Trophoblast cell (in vitro differentiated cells and primary cell): ENCODE measurements around the gene PRIMA1.
A peak's percentile ranks its signal among the peaks of the same experiment; 100 is the strongest.

Source experiments
- DNase-seq, 2 donors: peaks; one replicate each; pipeline ENCODE4 v3.0.0-alpha.2; 2016
- H2AFZ ChIP-seq: 2 replicates; pipeline ENCODE4 v1.6.1; 2013; ENCODE audit warnings: low read length, moderate library complexity, mild to moderate bottlenecking; ENCODE audit not compliant: insufficient read depth, poor library complexity
- H2AK5ac ChIP-seq: 2 replicates; pipeline ENCODE4 v1.6.1; 2013; ENCODE audit warnings: mild to moderate bottlenecking, low read length
- H2BK120ac ChIP-seq: 2 replicates; pipeline ENCODE4 v1.6.1; 2013; ENCODE audit warnings: low read length, mild to moderate bottlenecking, moderate library complexity; ENCODE audit not compliant: insufficient read depth, poor library complexity
- H2BK12ac ChIP-seq: 2 replicates; pipeline ENCODE4 v1.6.1; 2013; ENCODE audit warnings: mild to moderate bottlenecking, low read length, moderate library complexity
- H2BK5ac ChIP-seq: 2 replicates; pipeline ENCODE4 v1.6.1; 2013; ENCODE audit warnings: low read length, low read depth, moderate library complexity, mild to moderate bottlenecking; ENCODE audit not compliant: poor library complexity
- H3K14ac ChIP-seq: 2 replicates; pipeline ENCODE4 v1.6.1; 2013; ENCODE audit warnings: mild to moderate bottlenecking, low read length
- H3K18ac ChIP-seq: 2 replicates; pipeline ENCODE4 v1.6.1; 2013; ENCODE audit warnings: mild to moderate bottlenecking, low read length
- H3K23ac ChIP-seq: 2 replicates; pipeline ENCODE4 v1.6.1; 2013; ENCODE audit warnings: low read length
- H3K27ac ChIP-seq: 2 replicates; pipeline ENCODE4 v1.5.1; 2013; ENCODE audit warnings: low read depth, mild to moderate bottlenecking, inconsistent platforms, low read length, moderate library complexity
- H3K27me3 ChIP-seq: 2 replicates; pipeline ENCODE4 v1.6.1; 2013; ENCODE audit warnings: inconsistent platforms, mild to moderate bottlenecking, low read length, moderate library complexity; ENCODE audit not compliant: insufficient read depth
- H3K36me3 ChIP-seq, 2 experiments: 1 replicate in 1 of 2; 2 replicates in 1 of 2; pipeline ENCODE4 v1.6.1; 2013; ENCODE audit warnings: low read length in 2 of 2, mild to moderate bottlenecking in 2 of 2, moderate library complexity in 1 of 2; ENCODE audit not compliant: insufficient read depth in 2 of 2, control insufficient read depth in 1 of 2
- H3K4ac ChIP-seq: 2 replicates; pipeline ENCODE4 v1.6.1; 2013; ENCODE audit warnings: low read depth, mild to moderate bottlenecking, low read length, moderate library complexity
- H3K4me1 ChIP-seq, 2 experiments: 1 replicate in 1 of 2; 2 replicates in 1 of 2; pipeline ENCODE4 v1.6.1; 2013; ENCODE audit warnings: low read length in 2 of 2, mild to moderate bottlenecking in 2 of 2, moderate library complexity in 1 of 2; ENCODE audit not compliant: insufficient read depth in 2 of 2, control insufficient read depth in 1 of 2
- H3K4me2 ChIP-seq: 2 replicates; pipeline ENCODE4 v1.6.1; 2013; ENCODE audit warnings: inconsistent platforms, mild to moderate bottlenecking, low read length, moderate library complexity
- H3K4me3 ChIP-seq: 2 replicates; pipeline ENCODE4 v1.5.1; 2013; ENCODE audit warnings: mild to moderate bottlenecking, low read depth, low read length, inconsistent platforms
- H3K79me1 ChIP-seq: one replicate; pipeline ENCODE4 v1.6.1; 2013; ENCODE audit warnings: low read length
- H3K79me2 ChIP-seq: 2 replicates; pipeline ENCODE4 v1.6.1; 2013; ENCODE audit warnings: low read length, mild to moderate bottlenecking; ENCODE audit not compliant: control insufficient read depth, insufficient read depth, poor library complexity
- H3K9ac ChIP-seq: 2 replicates; pipeline ENCODE4 v1.6.1; 2013; ENCODE audit warnings: mild to moderate bottlenecking, low read length
- H3K9me3 ChIP-seq: 2 replicates; pipeline ENCODE4 v1.6.1; 2013; ENCODE audit warnings: low read depth, mild to moderate bottlenecking, control low read depth, inconsistent platforms, low read length; ENCODE audit not compliant: insufficient read depth
- H4K12ac ChIP-seq: 2 replicates; pipeline ENCODE4 v1.6.1; 2013; ENCODE audit warnings: low read depth, mild to moderate bottlenecking, low read length, moderate library complexity
- H4K8ac ChIP-seq: 2 replicates; pipeline ENCODE4 v1.6.1; 2013; ENCODE audit warnings: low read depth, mild to moderate bottlenecking, low read length, moderate library complexity
- H4K91ac ChIP-seq: one replicate; pipeline ENCODE4 v1.6.1; 2013; ENCODE audit warnings: low read depth, mild to moderate bottlenecking, low read length, moderate library complexity
- WGBS: extraction: QIAGEN DNeasy Blood & Tissue Kit; methylation state at CpG from one replicate; pipeline ENCODE4 v1.1.7; 2013; ENCODE audit warnings: missing lambda C conversion rate; ENCODE audit not compliant: insufficient read length, insufficient coverage; ENCODE audit errors: extremely low coverage; 5-methylcytosine and 5-hydroxymethylcytosine counted together

The PRIMA1 gene

GRCh38 chr14:93741556-93742230, 46.6 kb downstream of the PRIMA1 start:
- H3K9ac ChIP-seq: no peak overlapping the region
- no peaks in the 10 kb centered on the region for H3K36me3 ChIP-seq
- no peak overlapping the region for H2AK5ac ChIP-seq
- no peaks in the 10 kb centered on the region for H3K9me3 ChIP-seq
- no peak overlapping the region for H2BK12ac ChIP-seq
- H4K91ac ChIP-seq: no peak overlapping the region
- no peak overlapping the region for H3K4ac ChIP-seq
- H3K79me2 ChIP-seq: no peaks in the 10 kb centered on the region
- no peaks in the 10 kb centered on the region for H3K27me3 ChIP-seq
- H3K4me2 ChIP-seq: no peak overlapping the region
- no peak overlapping the region for H4K12ac ChIP-seq
- H4K8ac ChIP-seq: no peak overlapping the region
- no CpG with 5 or more reads among the region's 12 CpGs for WGBS
- H3K23ac ChIP-seq: no peak overlapping the region
- no peak overlapping the region for H3K14ac ChIP-seq
- peaks cover under 1 to 10% of the 10 kb centered on the region in 2 experiments for H3K4me1 ChIP-seq
- H3K18ac ChIP-seq: no peak overlapping the region
- H3K79me1 ChIP-seq: no peaks in the 10 kb centered on the region
- no peak overlapping the region for H2AFZ ChIP-seq
- no peak for DNase-seq
- H2BK120ac ChIP-seq: no peak overlapping the region
- no peak overlapping the region for H3K4me3 ChIP-seq
- H3K27ac ChIP-seq: no peak overlapping the region
- no peak overlapping the region for H2BK5ac ChIP-seq

GRCh38 chr14:93737634-93738033, 50.7 kb downstream of the PRIMA1 start:
- DNase-seq: no peak
- no CpG with 5 or more reads among the region's 11 CpGs for WGBS
- no peak overlapping the region for H4K8ac ChIP-seq

GRCh38 chr14:93736378-93737014, 51.8 kb downstream of the PRIMA1 start:
- Histone ChIP-seq H3K36me3 (no peaks in the 10 kb centered on the region), H3K18ac (no peak overlapping the region), H3K23ac (no peak overlapping the region), H3K4me2 (no peak overlapping the region), H3K27ac (no peak overlapping the region), H4K12ac (no peak overlapping the region), H4K91ac (no peak overlapping the region), H2BK5ac (no peak overlapping the region), H3K14ac (no peak overlapping the region), H3K79me2 (no peaks in the 10 kb centered on the region), H3K4me3 (no peak overlapping the region), H3K27me3 (no peaks in the 10 kb centered on the region), H3K4ac (no peak overlapping the region), H3K9ac (no peak overlapping the region), H3K4me1 (no peaks in the 10 kb centered on the region), H3K9me3 (peaks cover 4% of the 10 kb centered on the region), H2AK5ac (no peak overlapping the region), H2BK120ac (no peak overlapping the region), H2AFZ (no peak overlapping the region), H3K79me1 (no peaks in the 10 kb centered on the region), H2BK12ac (no peak overlapping the region), H4K8ac (no peak overlapping the region)
- peak in 1 of 2 donors; percentile 18 for DNase-seq
- no CpG with 5 or more reads among the region's 10 CpGs for WGBS

More at GRCh38 chr14:93737634-93738033, 50.7 kb downstream of the PRIMA1 start:
- no peaks in the 10 kb centered on the region for H3K79me2 ChIP-seq
- H2BK5ac ChIP-seq: no peak overlapping the region
- no peak overlapping the region for H2AK5ac ChIP-seq
- no peak overlapping the region for H3K9ac ChIP-seq
- no peak overlapping the region for H3K14ac ChIP-seq
- H3K4me2 ChIP-seq: no peak overlapping the region
- H4K91ac ChIP-seq: no peak overlapping the region
- no peaks in the 10 kb centered on the region for H3K27me3 ChIP-seq
- no peaks in the 10 kb centered on the region for H3K4me1 ChIP-seq
- H3K23ac ChIP-seq: no peak overlapping the region
- H4K12ac ChIP-seq: no peak overlapping the region
- H2BK120ac ChIP-seq: no peak overlapping the region
- no peak overlapping the region for H3K4me3 ChIP-seq
- no peak overlapping the region for H3K27ac ChIP-seq
- peaks cover under 1% of the 10 kb centered on the region for H3K9me3 ChIP-seq
- H2AFZ ChIP-seq: no peak overlapping the region
- no peak overlapping the region for H3K18ac ChIP-seq
- no peak overlapping the region for H2BK12ac ChIP-seq
- H3K36me3 ChIP-seq: no peaks in the 10 kb centered on the region
- H3K4ac ChIP-seq: no peak overlapping the region
- H3K79me1 ChIP-seq: no peaks in the 10 kb centered on the region

GRCh38 chr14:93735206-93735605, 53.1 kb downstream of the PRIMA1 start:
- no peak overlapping the region for H4K12ac ChIP-seq
- no peak overlapping the region for H3K4ac ChIP-seq
- H3K79me2 ChIP-seq: no peaks in the 10 kb centered on the region
- no peak overlapping the region for H3K23ac ChIP-seq
- no peak overlapping the region for H3K18ac ChIP-seq
- H3K4me2 ChIP-seq: no peak overlapping the region
- H3K14ac ChIP-seq: no peak overlapping the region
- no peaks in the 10 kb centered on the region for H3K36me3 ChIP-seq
- H2BK12ac ChIP-seq: no peak overlapping the region
- no peak overlapping the region for H3K9ac ChIP-seq
- no peaks in the 10 kb centered on the region for H3K4me1 ChIP-seq
- no peak overlapping the region for H2BK120ac ChIP-seq
- no peak overlapping the region for H3K4me3 ChIP-seq
- no peak overlapping the region for H2AK5ac ChIP-seq
- H4K8ac ChIP-seq: no peak overlapping the region
- H2AFZ ChIP-seq: no peak overlapping the region
- no peaks in the 10 kb centered on the region for H3K79me1 ChIP-seq
- DNase-seq: no peak
- H3K27me3 ChIP-seq: no peaks in the 10 kb centered on the region
- H3K9me3 ChIP-seq: peaks cover 4% of the 10 kb centered on the region
- WGBS: no CpG with 5 or more reads among the region's 12 CpGs
- no peak overlapping the region for H2BK5ac ChIP-seq
- H4K91ac ChIP-seq: no peak overlapping the region
- H3K27ac ChIP-seq: no peak overlapping the region
